ENCODE data around the gene TYW1.
A peak's percentile ranks its signal among the peaks of the same experiment; 100 is the strongest.
"Not testable (repeated sequence)": the region's sequence is repeated elsewhere in the genome, so short reads cannot be mapped to it uniquely, and the experiment has no call there.

The TYW1 gene

DNA sequence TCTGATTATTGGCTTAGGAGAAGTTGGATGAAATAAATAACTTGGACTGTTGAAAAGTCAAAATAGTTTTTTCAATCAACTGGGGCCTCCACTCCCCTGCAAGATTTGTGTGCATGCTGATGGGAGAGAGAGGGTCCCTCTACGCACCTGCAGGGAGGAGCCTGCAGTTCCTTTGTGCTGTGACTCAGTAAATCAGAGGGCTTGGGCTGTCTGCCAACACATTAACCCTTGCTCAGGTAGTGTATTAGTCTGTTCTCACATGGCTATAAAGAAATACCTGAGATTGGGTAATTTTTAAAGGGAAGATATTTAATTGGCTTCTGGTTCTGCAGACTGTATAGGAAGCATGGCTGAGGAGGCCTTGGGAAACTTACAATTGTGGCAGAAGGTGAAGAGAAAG, 261.1 kb downstream of the TYW1 start:
- CTCF ChIA-PET; POLR2A ChIA-PET; H3K9me3 ChIP-seq (ENCODE audit: control insufficient read depth, insufficient read depth, low read depth, low read length); H3K4me3 ChIP-seq (ENCODE audit: low read depth, low read length); H3K27ac ChIP-seq (ENCODE audit: extremely low read depth, low read depth, low read length); H3K4me1 ChIP-seq (ENCODE audit: control insufficient read depth, insufficient read depth, low read length); H3K36me3 ChIP-seq (ENCODE audit: control insufficient read depth in 2 of 2, insufficient read depth in 1 of 2, low read length in 2 of 2): not testable (repeated sequence)

DNA sequence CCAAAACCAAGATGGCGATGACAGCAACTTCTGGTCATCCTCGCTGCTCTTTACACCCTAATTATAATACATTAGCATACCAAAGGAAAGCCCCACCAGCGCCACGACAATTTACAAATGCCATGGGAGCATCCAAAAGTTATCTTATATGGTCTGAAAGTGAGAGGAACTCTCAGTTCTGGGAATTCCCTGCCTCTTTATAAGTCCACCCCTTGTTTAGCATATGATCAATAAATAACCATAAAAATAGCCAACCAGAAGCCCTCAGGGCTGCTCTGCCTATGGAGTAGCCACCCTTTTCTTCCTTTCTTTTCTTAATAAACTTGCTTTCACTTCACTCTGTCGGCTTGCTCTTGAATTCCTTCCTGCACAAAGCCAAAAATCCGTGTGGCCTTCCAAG, 262.7 kb downstream of the TYW1 start:
- ChIA-PET POLR2A (interaction anchor here (0.5 kb wide), 1 partner anchor 42 kb away, joined by 3 read pairs; no protein-coding TSS in a partner anchor), CTCF (interaction anchor here (0.6 kb wide), 1 partner anchor 513 kb away, joined by 4 read pairs; no protein-coding TSS in a partner anchor)
- 0 out of 2 replicates have a peak, but pooled peaks have one; percentile 10 for TF ChIP-seq PRDM1 (tag by site-specific recombination; IDR thresholded peaks at IDR 0.05)
- not testable (repeated sequence) for H3K4me3 ChIP-seq (ENCODE audit: low read depth, low read length); H3K4me1 ChIP-seq (ENCODE audit: control insufficient read depth, insufficient read depth, low read length); H3K9me3 ChIP-seq (ENCODE audit: control insufficient read depth, insufficient read depth, low read depth, low read length); H3K27ac ChIP-seq (ENCODE audit: extremely low read depth, low read depth, low read length); H3K36me3 ChIP-seq (ENCODE audit: control insufficient read depth in 2 of 2, insufficient read depth in 1 of 2, low read length in 2 of 2)

- H3K27ac ChIP-seq (ENCODE audit: extremely low read depth, low read depth, low read length); H3K9me3 ChIP-seq (ENCODE audit: control insufficient read depth, insufficient read depth, low read depth, low read length); H3K4me1 ChIP-seq (ENCODE audit: control insufficient read depth, insufficient read depth, low read length); H3K36me3 ChIP-seq (ENCODE audit: control insufficient read depth in 2 of 2, insufficient read depth in 1 of 2, low read length in 2 of 2); H3K4me3 ChIP-seq (ENCODE audit: low read depth, low read length); POLR2A ChIA-PET; CTCF ChIA-PET: not testable (repeated sequence)
- peak; percentile 90; the same call in 1 of the 2 replicates for TF ChIP-seq ZNF23 (tag by site-specific recombination; IDR thresholded peaks at IDR 0.05; ENCODE audit: borderline replicate concordance)
- TF ChIP-seq, protein P1, sequence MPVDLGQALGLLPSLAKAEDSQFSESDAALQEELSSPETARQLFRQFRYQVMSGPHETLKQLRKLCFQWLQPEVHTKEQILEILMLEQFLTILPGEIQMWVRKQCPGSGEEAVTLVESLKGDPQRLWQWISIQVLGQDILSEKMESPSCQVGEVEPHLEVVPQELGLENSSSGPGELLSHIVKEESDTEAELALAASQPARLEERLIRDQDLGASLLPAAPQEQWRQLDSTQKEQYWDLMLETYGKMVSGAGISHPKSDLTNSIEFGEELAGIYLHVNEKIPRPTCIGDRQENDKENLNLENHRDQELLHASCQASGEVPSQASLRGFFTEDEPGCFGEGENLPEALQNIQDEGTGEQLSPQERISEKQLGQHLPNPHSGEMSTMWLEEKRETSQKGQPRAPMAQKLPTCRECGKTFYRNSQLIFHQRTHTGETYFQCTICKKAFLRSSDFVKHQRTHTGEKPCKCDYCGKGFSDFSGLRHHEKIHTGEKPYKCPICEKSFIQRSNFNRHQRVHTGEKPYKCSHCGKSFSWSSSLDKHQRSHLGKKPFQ (tag by site-specific recombination; IDR thresholded peaks at IDR 0.05), result peak; percentile 67
Measured at GRCh38 chr7:67260166-67260586, 263.5 kb downstream of the TYW1 start.

DNA sequence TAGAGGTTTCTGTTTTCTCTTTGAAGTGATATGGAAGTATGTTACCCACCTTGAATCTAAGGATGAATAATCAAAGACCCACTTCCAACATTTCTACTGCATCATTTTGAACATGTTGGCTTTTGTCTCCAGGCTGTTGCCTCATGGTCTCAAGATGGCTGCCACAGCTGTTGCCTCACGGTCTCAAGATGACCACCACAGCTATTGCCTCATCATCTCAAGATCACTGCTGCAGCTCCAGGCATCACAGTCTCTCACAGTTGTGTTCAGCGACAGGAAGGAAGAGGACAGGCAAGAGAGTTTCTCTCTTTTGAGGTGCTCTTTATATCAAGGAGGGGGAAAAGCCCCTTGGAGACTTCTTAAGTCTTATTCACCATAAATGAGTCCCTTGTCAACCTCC, 267.4 kb downstream of the TYW1 start:
- CTCF ChIA-PET; H3K4me1 ChIP-seq (ENCODE audit: control insufficient read depth, insufficient read depth, low read length); H3K36me3 ChIP-seq (ENCODE audit: control insufficient read depth in 2 of 2, insufficient read depth in 1 of 2, low read length in 2 of 2); H3K27ac ChIP-seq (ENCODE audit: extremely low read depth, low read depth, low read length); H3K9me3 ChIP-seq (ENCODE audit: control insufficient read depth, insufficient read depth, low read depth, low read length); H3K4me3 ChIP-seq (ENCODE audit: low read depth, low read length); POLR2A ChIA-PET: not testable (repeated sequence)

GRCh38 chr7:67266070-67266469, 269.4 kb downstream of the TYW1 start:
- POLR2A ChIA-PET, result interaction anchor here (0.9 kb wide), 1 partner anchor 120 kb away, joined by 4 read pairs; no protein-coding TSS in a partner anchor
- H3K36me3 ChIP-seq (ENCODE audit: control insufficient read depth in 2 of 2, insufficient read depth in 1 of 2, low read length in 2 of 2); H3K4me1 ChIP-seq (ENCODE audit: control insufficient read depth, insufficient read depth, low read length); H3K9me3 ChIP-seq (ENCODE audit: control insufficient read depth, insufficient read depth, low read depth, low read length); CTCF ChIA-PET; H3K27ac ChIP-seq (ENCODE audit: extremely low read depth, low read depth, low read length); H3K4me3 ChIP-seq (ENCODE audit: low read depth, low read length): not testable (repeated sequence)

DNA sequence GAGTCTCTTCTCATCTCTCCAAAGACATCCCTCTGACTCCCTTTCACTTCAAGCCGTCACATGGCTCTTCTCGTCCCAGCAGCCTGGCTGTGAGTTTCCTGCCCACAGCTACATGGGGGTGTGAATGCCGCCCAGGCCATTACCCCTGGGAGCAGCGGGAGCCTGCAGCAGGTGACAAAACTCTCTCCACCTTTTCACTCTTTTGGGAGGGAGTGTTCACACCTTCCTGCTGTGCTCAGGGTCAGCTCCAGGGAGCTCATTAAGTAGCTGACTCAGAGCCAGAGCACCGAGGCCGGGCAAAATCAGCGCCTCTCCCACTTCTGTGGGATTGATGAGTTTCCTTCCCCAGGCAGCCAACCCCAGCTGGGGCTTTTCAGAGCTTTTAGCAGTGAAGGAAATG, 271.3 kb downstream of the TYW1 start:
- no peaks in the 10 kb centered on the region for H3K36me3 ChIP-seq (ENCODE audit: control insufficient read depth in 2 of 2, insufficient read depth in 1 of 2, low read length in 2 of 2)
- POLR2A ChIA-PET, result no interaction called here
- H3K4me1 ChIP-seq (ENCODE audit: control insufficient read depth, insufficient read depth, low read length), result no peaks in the 10 kb centered on the region
- CTCF ChIA-PET, result no interaction called here
- H3K4me3 ChIP-seq (ENCODE audit: low read depth, low read length), result no peak overlapping the region
- no peak overlapping the region for H3K27ac ChIP-seq (ENCODE audit: extremely low read depth, low read depth, low read length)
- peak; percentile 66 for TF ChIP-seq ZIC2 (tag by site-specific recombination; IDR thresholded peaks at IDR 0.05)
- TF ChIP-seq, protein P1 (tag by site-specific recombination; IDR thresholded peaks at IDR 0.05), result peak; percentile 74; the same call in 1 of the 2 replicates
- TF ChIP-seq ZEB2 (tag by site-specific recombination; IDR thresholded peaks at IDR 0.05), result no peak
- H3K9me3 ChIP-seq (ENCODE audit: control insufficient read depth, insufficient read depth, low read depth, low read length), result no peaks in the 10 kb centered on the region

DNA sequence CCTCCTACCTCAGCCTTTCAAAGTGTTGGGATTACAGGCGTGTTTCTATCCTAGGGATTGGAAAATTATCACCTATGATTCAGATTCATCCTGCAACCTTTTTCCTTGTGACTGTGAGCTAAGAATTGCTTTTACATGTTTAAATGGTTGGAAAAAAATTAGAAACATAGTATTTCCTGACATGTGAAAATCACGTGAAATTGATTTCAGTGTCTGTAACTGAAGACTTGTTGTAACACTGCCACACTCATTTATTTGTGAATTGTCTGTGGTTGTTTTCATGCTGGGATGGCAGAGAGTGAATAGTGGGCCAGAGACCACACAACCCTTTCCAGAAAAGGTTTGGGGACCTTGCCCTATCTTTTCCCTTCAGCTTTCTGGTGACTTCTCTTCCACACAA, 273.3 kb downstream of the TYW1 start:
- POLR2A ChIA-PET; CTCF ChIA-PET; H3K36me3 ChIP-seq (ENCODE audit: control insufficient read depth in 2 of 2, insufficient read depth in 1 of 2, low read length in 2 of 2); H3K9me3 ChIP-seq (ENCODE audit: control insufficient read depth, insufficient read depth, low read depth, low read length); H3K4me1 ChIP-seq (ENCODE audit: control insufficient read depth, insufficient read depth, low read length); H3K4me3 ChIP-seq (ENCODE audit: low read depth, low read length); H3K27ac ChIP-seq (ENCODE audit: extremely low read depth, low read depth, low read length): not testable (repeated sequence)

All from HEK293 (cell line).